OCI-LY3 (cell line): Measurements from ENCODE around the gene HIP1R.

Experiments
- H2AFZ ChIP-seq: fragments of 200-600, 300-600 bp; shearing (Covaris generic); 2 replicates; pipeline ENCODE4 v1.6.0; 2014; ENCODE audit warnings: antibody characterized with exemption, low read depth, low read length
- H3K27ac ChIP-seq: fragments of 200-600, 300-600 bp; sonication (generic); 2 replicates; pipeline ENCODE4 v1.5.1; 2014; ENCODE audit warnings: mild to moderate bottlenecking, low read length, moderate library complexity, mixed read lengths
- H3K27me3 ChIP-seq: fragments of 200-600, 300-600 bp; sonication (generic); 2 replicates; pipeline ENCODE4 v1.6.1; 2014; ENCODE audit warnings: low read depth, low read length, mixed read lengths
- H3K36me3 ChIP-seq: fragments of 200-600, 300-600 bp; sonication (generic); replicated peaks from 2 replicates; pipeline ENCODE3; 2014; ENCODE audit warnings: low read depth, low read length, mixed read lengths
- H3K4me1 ChIP-seq: fragments of 300-600, 200-600 bp; sonication (generic); 2 replicates; pipeline ENCODE4 v1.6.1; 2014; ENCODE audit warnings: low read length, mixed read lengths
- H3K4me2 ChIP-seq: fragments of 200-600, 300-600 bp; sonication (generic); 2 replicates; pipeline ENCODE4 v1.6.1; 2014; ENCODE audit warnings: low read length, mixed read lengths
- H3K4me3 ChIP-seq: fragments of 300-600, 200-600 bp; sonication (generic); 2 replicates; pipeline ENCODE4 v1.5.1; 2014; ENCODE audit warnings: antibody characterized with exemption, mild to moderate bottlenecking, low read length, moderate library complexity
- H3K79me2 ChIP-seq: fragments of 300-600, 200-600 bp; shearing (Covaris generic); 2 replicates; pipeline ENCODE4 v1.6.1; 2014; ENCODE audit warnings: mild to moderate bottlenecking, low read length, mixed read lengths
- H3K9ac ChIP-seq: fragments of 300-600, 200-600 bp; shearing (Covaris generic); 2 replicates; pipeline ENCODE4 v1.6.0; 2014; ENCODE audit warnings: mild to moderate bottlenecking, low read length, moderate library complexity
- H3K9me3 ChIP-seq: fragments of 200-600, 300-600 bp; shearing (Covaris generic); 2 replicates; pipeline ENCODE4 v1.6.1; 2014; ENCODE audit warnings: low read length, mixed read lengths; ENCODE audit not compliant: insufficient read depth
- H4K20me1 ChIP-seq: fragments of 200-600, 300-600 bp; sonication (generic); 2 replicates; pipeline ENCODE4 v1.6.1; 2016; ENCODE audit warnings: low read length, mixed read lengths; ENCODE audit not compliant: insufficient read depth
- EZH2phosphoT487 ChIP-seq: fragments of 200-600 bp; shearing (Covaris generic); IDR thresholded peaks from 2 replicates; pipeline ENCODE4 v1.6.1; 2018; ENCODE audit warnings: antibody characterized with exemption, mixed run types, low read depth
- TF ChIP-seq, protein P1 (sequence below): fragments of 200-600, 300-600 bp; sonication (generic); IDR thresholded peaks from 2 replicates; pipeline ENCODE4 v1.5.1; 2014; ENCODE audit warnings: antibody characterized with exemption, low read length, low read depth

Gene HIP1R

DNA sequence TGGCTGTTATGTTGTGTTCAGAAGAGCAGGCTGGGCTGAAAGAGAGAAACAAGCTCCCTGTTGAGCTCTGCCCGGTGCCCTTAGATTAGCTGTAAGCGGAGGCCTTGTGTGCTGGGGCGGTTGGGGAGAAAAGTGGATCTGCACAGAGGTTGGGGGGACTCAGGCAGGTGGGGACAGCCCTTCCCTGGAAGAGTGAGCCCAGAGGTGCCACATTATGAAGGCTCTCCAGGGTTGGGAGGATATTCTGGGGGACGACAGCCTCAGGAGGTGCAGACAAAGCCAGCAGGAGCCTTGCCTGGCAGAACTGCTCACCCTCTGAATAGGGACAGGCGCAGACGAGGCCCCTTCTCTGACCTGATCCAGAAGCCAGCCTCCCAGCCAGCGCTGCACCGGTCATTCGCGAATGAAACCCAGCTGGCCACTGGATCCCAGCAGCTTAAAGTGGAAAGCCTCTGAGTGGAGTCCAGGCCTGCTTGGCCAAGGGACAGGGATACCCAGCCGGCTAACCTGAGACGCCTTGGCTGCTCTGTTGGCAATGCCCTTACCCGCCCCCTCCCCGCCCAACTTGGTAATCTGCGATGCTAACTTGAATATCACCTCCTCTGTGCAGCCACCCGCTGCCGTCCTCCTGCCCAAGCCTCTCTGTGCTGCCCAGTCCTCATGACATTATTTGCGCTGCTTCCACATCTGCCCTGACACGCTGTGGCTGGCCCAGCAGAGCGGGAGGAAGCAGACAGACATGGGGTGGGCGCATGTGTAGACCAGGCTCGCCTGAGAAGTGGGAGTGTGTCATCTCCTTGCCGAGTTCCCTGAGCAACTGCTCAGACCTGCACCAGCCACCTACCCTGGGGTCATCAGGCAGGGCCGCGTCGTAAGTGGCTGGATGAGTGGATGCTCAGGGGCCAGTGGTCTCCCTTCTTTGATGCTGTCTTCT is 5.6 kb downstream of the HIP1R start:
- no peak overlapping the region for H3K4me3 ChIP-seq
- H3K4me1 ChIP-seq, result peaks cover 6% of the 10 kb centered on the region; the same call in 1 of the 2 replicates
- H3K9ac ChIP-seq, result no peak overlapping the region
- H3K36me3 ChIP-seq, result no peaks in the 10 kb centered on the region
- H4K20me1 ChIP-seq, result no peaks in the 10 kb centered on the region
- peaks cover 28% of the 10 kb centered on the region for H3K27me3 ChIP-seq
- H3K27ac ChIP-seq, result no peak overlapping the region
- H2AFZ ChIP-seq, result no peak overlapping the region
- no peak for TF ChIP-seq EZH2phosphoT487
- TF ChIP-seq, protein P1, sequence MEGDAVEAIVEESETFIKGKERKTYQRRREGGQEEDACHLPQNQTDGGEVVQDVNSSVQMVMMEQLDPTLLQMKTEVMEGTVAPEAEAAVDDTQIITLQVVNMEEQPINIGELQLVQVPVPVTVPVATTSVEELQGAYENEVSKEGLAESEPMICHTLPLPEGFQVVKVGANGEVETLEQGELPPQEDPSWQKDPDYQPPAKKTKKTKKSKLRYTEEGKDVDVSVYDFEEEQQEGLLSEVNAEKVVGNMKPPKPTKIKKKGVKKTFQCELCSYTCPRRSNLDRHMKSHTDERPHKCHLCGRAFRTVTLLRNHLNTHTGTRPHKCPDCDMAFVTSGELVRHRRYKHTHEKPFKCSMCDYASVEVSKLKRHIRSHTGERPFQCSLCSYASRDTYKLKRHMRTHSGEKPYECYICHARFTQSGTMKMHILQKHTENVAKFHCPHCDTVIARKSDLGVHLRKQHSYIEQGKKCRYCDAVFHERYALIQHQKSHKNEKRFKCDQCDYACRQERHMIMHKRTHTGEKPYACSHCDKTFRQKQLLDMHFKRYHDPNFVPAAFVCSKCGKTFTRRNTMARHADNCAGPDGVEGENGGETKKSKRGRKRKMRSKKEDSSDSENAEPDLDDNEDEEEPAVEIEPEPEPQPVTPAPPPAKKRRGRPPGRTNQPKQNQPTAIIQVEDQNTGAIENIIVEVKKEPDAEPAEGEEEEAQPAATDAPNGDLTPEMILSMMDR, result no peak
- no peak overlapping the region for H3K4me2 ChIP-seq
- no peaks in the 10 kb centered on the region for H3K79me2 ChIP-seq
- H3K9me3 ChIP-seq, result no peaks in the 10 kb centered on the region

DNA sequence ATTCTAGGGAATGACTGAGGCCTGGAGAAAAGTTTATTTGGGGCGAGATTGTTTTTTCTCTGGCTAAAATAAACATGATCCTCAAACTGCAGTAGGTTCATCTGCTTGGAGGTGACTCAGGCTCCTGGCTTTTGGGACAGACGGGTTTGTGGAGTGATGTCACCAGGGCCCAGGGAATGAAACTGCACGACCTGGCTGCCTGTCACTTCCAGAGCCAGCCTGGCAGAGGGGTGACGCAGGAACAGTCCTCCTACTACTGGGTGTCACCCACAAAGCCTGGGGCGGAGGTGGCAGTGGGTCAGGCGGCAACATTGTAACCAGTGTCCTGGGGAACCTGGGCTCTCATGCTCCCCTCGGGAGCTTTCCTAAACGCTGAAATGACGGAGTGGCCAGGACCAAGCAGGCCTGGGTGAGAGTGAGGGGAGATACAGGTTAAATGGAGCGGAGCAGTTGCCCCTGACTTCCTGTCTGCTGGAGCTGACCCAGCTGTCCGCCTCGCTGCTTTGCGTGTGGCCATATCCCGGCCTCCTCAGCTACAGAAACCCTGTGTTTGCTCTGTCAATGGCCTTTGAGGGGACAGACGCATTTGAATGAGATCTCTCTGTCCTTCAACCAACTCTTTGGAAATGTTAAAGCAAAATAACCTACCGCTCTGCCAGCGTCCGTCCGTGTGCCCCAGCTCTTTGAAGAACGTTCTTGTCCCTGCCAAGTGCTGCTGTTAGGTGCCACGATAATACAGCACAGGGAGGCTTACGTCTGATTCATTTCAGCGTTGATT is 6.5 kb downstream of the HIP1R start:
- H3K4me3 ChIP-seq, result no peak overlapping the region
- no peak overlapping the region for H3K4me2 ChIP-seq
- peaks cover 20% of the 10 kb centered on the region for H3K27me3 ChIP-seq
- no peaks in the 10 kb centered on the region for H3K36me3 ChIP-seq
- H3K4me1 ChIP-seq, result peaks cover 2% of the 10 kb centered on the region; the same call in 1 of the 2 replicates
- no peaks in the 10 kb centered on the region for H3K9me3 ChIP-seq
- H2AFZ ChIP-seq, result no peak overlapping the region
- H3K27ac ChIP-seq, result no peak overlapping the region
- H4K20me1 ChIP-seq, result no peaks in the 10 kb centered on the region
- TF ChIP-seq EZH2phosphoT487, result no peak
- TF ChIP-seq, protein P1, result no peak
- no peaks in the 10 kb centered on the region for H3K79me2 ChIP-seq
- no peak overlapping the region for H3K9ac ChIP-seq

DNA sequence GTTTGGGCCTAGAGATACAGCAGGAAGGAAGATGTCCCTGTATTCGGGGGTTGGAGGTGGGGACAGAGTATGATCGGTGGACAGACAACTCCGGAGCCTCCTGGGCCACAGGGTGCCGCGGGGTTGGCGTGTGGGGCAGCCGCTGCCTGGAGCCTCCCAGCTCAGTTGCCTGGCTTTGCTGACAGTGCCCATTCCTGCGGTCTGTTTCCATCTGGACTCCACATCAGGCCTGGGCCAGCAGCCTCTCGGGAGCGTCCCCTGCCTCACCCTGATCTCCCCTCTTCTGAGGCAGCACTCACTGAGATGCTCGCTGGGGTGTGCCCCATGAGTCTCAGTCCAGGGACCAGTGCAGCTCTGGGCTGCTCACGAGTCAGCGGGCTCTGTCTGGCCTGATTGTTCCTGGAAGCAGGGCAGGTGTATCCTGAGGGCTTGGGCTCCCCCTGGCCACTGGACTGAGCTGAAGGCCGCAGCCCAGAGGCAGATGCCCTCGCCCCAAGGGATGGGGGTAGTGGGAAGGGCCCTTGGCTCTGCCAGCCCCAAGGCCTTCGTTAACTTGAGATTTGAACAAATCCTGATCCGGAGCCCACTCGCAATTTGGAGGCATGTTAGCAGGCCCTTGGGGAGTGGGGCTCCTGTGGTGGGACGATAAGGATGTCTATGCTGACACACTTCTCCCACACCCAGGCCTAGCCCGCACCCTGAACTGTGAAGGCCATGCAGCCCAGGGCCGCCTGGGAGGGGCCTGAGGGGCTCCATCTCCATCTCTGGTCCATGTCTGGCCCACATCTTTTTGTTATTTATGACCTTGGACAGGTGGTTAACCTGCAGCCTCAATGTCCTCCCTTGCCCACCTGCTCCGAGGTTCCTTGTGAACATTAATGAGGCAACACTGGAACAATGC is 7.5 kb downstream of the HIP1R start:
- Histone ChIP-seq H3K79me2 (no peaks in the 10 kb centered on the region), H3K4me3 (no peak overlapping the region), H3K27me3 (peaks cover 9% of the 10 kb centered on the region), H2AFZ (no peak overlapping the region), H3K9ac (no peak overlapping the region), H3K36me3 (no peaks in the 10 kb centered on the region), H3K4me1 (no peaks in the 10 kb centered on the region), H4K20me1 (no peaks in the 10 kb centered on the region), H3K27ac (no peak overlapping the region), H3K4me2 (no peak overlapping the region), H3K9me3 (no peaks in the 10 kb centered on the region)
- no peak for TF ChIP-seq EZH2phosphoT487
- TF ChIP-seq, protein P1, result no peak
